SK-N-SH treated with all-trans-retinoic acid at 6 μM for 48 hours (cell line): ENCODE measurements around the gene BCKDHB.

Experiments used
- ATAC-seq: fragments of 200-7000 bp; cut with Tn5 transposase; 3 replicates; pipeline ENCODE4 v1.9.1; 2020; ENCODE audit warnings: mild to moderate bottlenecking, moderate library complexity
- ARNTL ChIP-seq: fragments of 450-650 bp; formaldehyde crosslinking; IDR thresholded peaks from 2 replicates; pipeline ENCODE4 v1.5.0; 2020; ENCODE audit warnings: low read depth, mild to moderate bottlenecking, moderate library complexity, borderline replicate concordance
- BACH2 ChIP-seq: fragments of 250-450 bp; sonication (Bioruptor Pico); IDR thresholded peaks from 2 replicates; pipeline ENCODE4 v1.9.0; 2021; ENCODE audit warnings: mild to moderate bottlenecking, borderline replicate concordance
- CREB5 ChIP-seq: fragments of 250-450 bp; sonication (Bioruptor Pico); IDR thresholded peaks from 2 replicates; pipeline ENCODE4 v1.5.1; 2020; ENCODE audit warnings: low read depth, mild to moderate bottlenecking, moderate library complexity
- CSDC2 ChIP-seq: fragments of 250-450 bp; sonication (Bioruptor Pico); IDR thresholded peaks from 2 replicates; pipeline ENCODE4 v1.5.0; 2020; ENCODE audit warnings: mild to moderate bottlenecking, moderate library complexity
- CSRNP3 ChIP-seq: fragments of 250-450 bp; sonication (Bioruptor Pico); IDR thresholded peaks from 2 replicates; pipeline ENCODE4 v1.5.1; 2021; ENCODE audit warnings: mild to moderate bottlenecking, moderate library complexity
- ESRRG ChIP-seq: fragments of 250-450 bp; sonication (Bioruptor Pico); IDR thresholded peaks from 2 replicates; pipeline ENCODE4 v1.6.1; 2021; ENCODE audit warnings: mild to moderate bottlenecking
- GLIS3 ChIP-seq: fragments of 250-450 bp; sonication (Bioruptor Pico); IDR thresholded peaks from 2 replicates; pipeline ENCODE4 v1.5.0; 2020; ENCODE audit warnings: mild to moderate bottlenecking, moderate library complexity
- ISL1 ChIP-seq: fragments of 250-450 bp; sonication (Bioruptor Pico); IDR thresholded peaks from 2 replicates; pipeline ENCODE4 v2.1.2; 2022; ENCODE audit warnings: mild to moderate bottlenecking, moderate library complexity
- OSR1 ChIP-seq: fragments of 250-450 bp; sonication (Bioruptor Pico); IDR thresholded peaks from 2 replicates; pipeline ENCODE4 v1.8.0; 2022; ENCODE audit warnings: moderate library complexity, mild to moderate bottlenecking, inconsistent platforms
- PATZ1 ChIP-seq: fragments of 250-450 bp; sonication (Bioruptor Pico); IDR thresholded peaks from 2 replicates; pipeline ENCODE4 v1.8.0; 2020; ENCODE audit warnings: mild to moderate bottlenecking, moderate library complexity, borderline replicate concordance
- POU6F1 ChIP-seq: fragments of 250-450 bp; sonication (Bioruptor Pico); IDR thresholded peaks from 2 replicates; pipeline ENCODE4 v1.8.0; 2021; ENCODE audit warnings: low read depth, mild to moderate bottlenecking, moderate library complexity, borderline replicate concordance
- PPARA ChIP-seq: fragments of 250-450 bp; sonication (Bioruptor Pico); IDR thresholded peaks from 2 replicates; pipeline ENCODE4 v1.5.0; 2020; ENCODE audit warnings: mild to moderate bottlenecking, borderline replicate concordance
- SNAI2 ChIP-seq: fragments of 250-450 bp; sonication (Bioruptor Pico); IDR thresholded peaks from 2 replicates; pipeline ENCODE4 v1.5.0; 2020; ENCODE audit warnings: mild to moderate bottlenecking, moderate library complexity
- TCF4 ChIP-seq: fragments of 250-450 bp; sonication (Bioruptor Pico); IDR thresholded peaks from 2 replicates; pipeline ENCODE4 v1.8.0; 2021; ENCODE audit warnings: mild to moderate bottlenecking, moderate library complexity, borderline replicate concordance
- TOX ChIP-seq: fragments of 250-450 bp; sonication (Bioruptor Pico); IDR thresholded peaks from 2 replicates; pipeline ENCODE4 v1.8.0; 2021; ENCODE audit warnings: mild to moderate bottlenecking, moderate library complexity, borderline replicate concordance
- TSHZ2 ChIP-seq: fragments of 250-450 bp; sonication (Bioruptor Pico); IDR thresholded peaks from 2 replicates; pipeline ENCODE4 v1.5.0; 2020; ENCODE audit warnings: mild to moderate bottlenecking, moderate library complexity
- ZC3H10 ChIP-seq: fragments of 250-450 bp; sonication (Bioruptor Pico); IDR thresholded peaks from 2 replicates; pipeline ENCODE4 v1.5.1; 2021; ENCODE audit warnings: mild to moderate bottlenecking, moderate library complexity
- ZFP3 ChIP-seq: fragments of 250-450 bp; sonication (Bioruptor Pico); IDR thresholded peaks from 2 replicates; pipeline ENCODE4 v1.5.0; 2020; ENCODE audit warnings: mild to moderate bottlenecking, moderate library complexity
- ZFP30 ChIP-seq: fragments of 450-650 bp; formaldehyde crosslinking; IDR thresholded peaks from 2 replicates; pipeline ENCODE4 v1.5.0; 2022; ENCODE audit warnings: mild to moderate bottlenecking, moderate library complexity
- ZNF565 ChIP-seq: fragments of 450-650 bp; formaldehyde crosslinking; conservative IDR thresholded peaks from 2 replicates; pipeline ENCODE4 v1.5.0; 2020; ENCODE audit warnings: low read depth, mild to moderate bottlenecking, moderate library complexity
- ZNF8 ChIP-seq: fragments of 450-650 bp; formaldehyde crosslinking; IDR thresholded peaks from 2 replicates; pipeline ENCODE4 v1.5.0; 2020; ENCODE audit warnings: mild to moderate bottlenecking, moderate library complexity

BCKDHB gene

GRCh38 chr6:80268865-80269730, 162.6 kb downstream of the BCKDHB start:
- peak; percentile 54; the same call in 2 of the 3 replicates for ATAC-seq
- TF ChIP-seq CREB5 (CRISPR knock-in tag) (no peak), GLIS3 (CRISPR knock-in tag) (no peak), BACH2 (CRISPR knock-in tag) (no peak), TSHZ2 (CRISPR knock-in tag) (no peak), ESRRG (CRISPR knock-in tag) (no peak), PPARA (CRISPR knock-in tag) (no peak), CSRNP3 (no peak), PATZ1 (no peak), ZC3H10 (CRISPR knock-in tag) (peak; percentile 85; the same call in 1 of the 2 replicates), TCF4 (CRISPR knock-in tag) (no peak), ZFP30 (CRISPR knock-in tag) (no peak), CSDC2 (CRISPR knock-in tag) (no peak), ZNF8 (CRISPR knock-in tag) (no peak), ISL1 (CRISPR knock-in tag) (peak; percentile 92), OSR1 (CRISPR knock-in tag) (no peak), TOX (no peak)

GRCh38 chr6:80271074-80271473, 164.6 kb downstream of the BCKDHB start:
- no peak for ATAC-seq
- no peak for TF ChIP-seq TOX
- no peak for TF ChIP-seq POU6F1 (CRISPR knock-in tag)
- TF ChIP-seq ZFP3: no peak
- TF ChIP-seq GLIS3 (CRISPR knock-in tag): no peak
- no peak for TF ChIP-seq ZFP30 (CRISPR knock-in tag)
- TF ChIP-seq CSDC2 (CRISPR knock-in tag): no peak
- TF ChIP-seq ZNF8 (CRISPR knock-in tag): no peak
- no peak for TF ChIP-seq SNAI2 (CRISPR knock-in tag)
- no peak for TF ChIP-seq ZNF565 (CRISPR knock-in tag)
- TF ChIP-seq TSHZ2 (CRISPR knock-in tag): no peak
- TF ChIP-seq CREB5 (CRISPR knock-in tag): no peak
- TF ChIP-seq TCF4 (CRISPR knock-in tag): no peak
- TF ChIP-seq ZC3H10 (CRISPR knock-in tag): no peak
- TF ChIP-seq ISL1 (CRISPR knock-in tag): no peak
- TF ChIP-seq PPARA (CRISPR knock-in tag): no peak
- TF ChIP-seq CSRNP3: no peak
- no peak for TF ChIP-seq OSR1 (CRISPR knock-in tag)
- TF ChIP-seq ARNTL (CRISPR knock-in tag): no peak
